SU-DHL-6 (cell line): ENCODE measurements around the gene ASTN2.

ENCODE experiments used
- CTCF ChIP-seq: fragments of 200-600 bp; sonication (generic); IDR thresholded peaks from one replicate; pipeline ENCODE4 v1.5.1; 2017; ENCODE audit warnings: antibody characterized with exemption, mild to moderate bottlenecking, low read length, moderate library complexity; ENCODE audit not compliant: insufficient read depth, poor library complexity, severe bottlenecking
- EZH2phosphoT487 ChIP-seq: fragments of 200-600 bp; sonication (generic), shearing (Covaris generic); conservative IDR thresholded peaks from 2 replicates; pipeline ENCODE4 v1.6.1; 2018; ENCODE audit warnings: mild to moderate bottlenecking, antibody characterized with exemption, low read length, moderate library complexity, mixed read lengths

GRCh38 chr9:116800885-116801284 lies 614.0 kb downstream of the ASTN2 start:
- no peak for TF ChIP-seq CTCF
- TF ChIP-seq EZH2phosphoT487: no peak
